ENCODE data around the gene CD160.
"Not testable (repeated sequence)": the region's sequence is repeated elsewhere in the genome, so short reads cannot be mapped to it uniquely, and the experiment has no call there.

CD160 gene, protein sequence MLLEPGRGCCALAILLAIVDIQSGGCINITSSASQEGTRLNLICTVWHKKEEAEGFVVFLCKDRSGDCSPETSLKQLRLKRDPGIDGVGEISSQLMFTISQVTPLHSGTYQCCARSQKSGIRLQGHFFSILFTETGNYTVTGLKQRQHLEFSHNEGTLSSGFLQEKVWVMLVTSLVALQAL

DNA sequence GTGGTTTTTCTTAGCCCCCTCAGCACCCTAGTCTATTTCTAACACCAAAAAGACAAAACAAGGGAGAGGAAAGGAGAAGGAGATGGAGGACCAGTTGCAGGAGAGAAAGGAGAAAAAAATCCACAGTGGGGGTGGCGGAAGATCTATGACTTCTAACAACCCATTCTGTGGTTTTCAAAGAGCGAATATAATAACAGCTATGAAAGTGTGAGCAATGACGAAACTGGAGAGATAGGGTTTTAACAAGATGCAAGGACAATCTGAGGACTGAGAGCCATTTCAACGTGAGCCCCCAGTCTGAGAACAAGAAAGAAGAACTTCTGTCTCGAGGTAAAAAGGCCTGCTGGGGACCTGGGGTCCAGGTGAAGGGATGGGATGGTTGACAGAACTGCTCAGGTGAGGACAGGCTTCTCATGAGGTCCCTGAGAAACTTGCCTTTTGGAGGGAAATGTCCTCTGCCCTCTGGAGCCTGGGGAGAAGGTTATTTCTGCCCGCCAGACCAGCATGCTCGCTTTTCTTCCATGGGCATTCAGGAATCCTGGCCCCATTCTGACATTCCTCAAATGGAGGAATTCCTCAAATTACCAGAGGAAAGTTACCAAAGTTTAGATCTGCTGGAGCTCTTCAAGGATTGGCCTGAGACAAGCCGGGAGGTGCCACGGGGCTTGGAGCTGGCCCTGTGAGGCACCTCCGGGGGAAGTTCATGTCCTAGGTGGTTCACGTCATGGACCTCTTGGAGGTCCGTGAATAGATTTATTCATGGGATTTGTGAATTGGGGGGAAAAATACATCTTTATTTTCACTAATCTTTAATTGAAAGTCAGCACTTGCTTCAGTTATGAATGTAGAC lies at the start of gene CD160:
TSS of gene CD160 (plus strand) at position 270 of the 850 bp plus-strand sequence. CDS start 8,829 bp downstream, outside the sequence.
- no peak within 1 kb of the TSS for H3K27ac ChIP-seq (ENCODE audit: low read length)

GRCh38 chr1:145670995-145671745 lies 48.1 kb upstream of the CD160 start:
- not testable (repeated sequence) for H3K36me3 ChIP-seq (ENCODE audit: control insufficient read depth in 2 of 2, insufficient read depth in 2 of 2, low read length in 2 of 2); H3K27me3 ChIP-seq (ENCODE audit: control insufficient read depth in 1 of 2, insufficient read depth in 2 of 2, low read length in 2 of 2)

More for the DNA sequence above, at the start of gene CD160:
- H3K9ac ChIP-seq (ENCODE audit: low read length in 2 of 2), result no peak within 1 kb of the TSS
- H3K36me3 ChIP-seq (ENCODE audit: control insufficient read depth in 2 of 2, insufficient read depth in 2 of 2, low read length in 2 of 2), result no peaks in the 10 kb centered on the region
- no peaks in the 10 kb centered on the region for H3K9me3 ChIP-seq (ENCODE audit: control insufficient read depth in 2 of 2, low read length in 2 of 2)
- peaks cover 13% of the 10 kb centered on the region for H3K4me1 ChIP-seq (ENCODE audit: control insufficient read depth, insufficient read depth, low read length)
- H3K27me3 ChIP-seq (ENCODE audit: control insufficient read depth in 1 of 2, insufficient read depth in 2 of 2, low read length in 2 of 2), result no peaks in the 10 kb centered on the region
- H3K4me3 ChIP-seq (ENCODE audit: low read length in 2 of 2), result no peak within 1 kb of the TSS

GRCh38 chr1:145673217-145673616 lies 46.1 kb upstream of the CD160 start:
- H3K27ac ChIP-seq (ENCODE audit: low read length); H3K36me3 ChIP-seq (ENCODE audit: control insufficient read depth in 2 of 2, insufficient read depth in 2 of 2, low read length in 2 of 2); H3K9ac ChIP-seq (ENCODE audit: low read length in 2 of 2); H3K27me3 ChIP-seq (ENCODE audit: control insufficient read depth in 1 of 2, insufficient read depth in 2 of 2, low read length in 2 of 2); H3K9me3 ChIP-seq (ENCODE audit: control insufficient read depth in 2 of 2, low read length in 2 of 2); H3K4me3 ChIP-seq (ENCODE audit: low read length in 2 of 2); H3K4me1 ChIP-seq (ENCODE audit: control insufficient read depth, insufficient read depth, low read length): not testable (repeated sequence)

More at GRCh38 chr1:145670995-145671745, 48.1 kb upstream of the CD160 start:
- H3K4me3 ChIP-seq (ENCODE audit: low read length in 2 of 2); H3K27ac ChIP-seq (ENCODE audit: low read length); H3K4me1 ChIP-seq (ENCODE audit: control insufficient read depth, insufficient read depth, low read length); H3K9me3 ChIP-seq (ENCODE audit: control insufficient read depth in 2 of 2, low read length in 2 of 2); H3K9ac ChIP-seq (ENCODE audit: low read length in 2 of 2): not testable (repeated sequence)

GRCh38 chr1:145684858-145685257 lies 34.4 kb upstream of the CD160 start:
- not testable (repeated sequence) for H3K9ac ChIP-seq (ENCODE audit: low read length in 2 of 2); H3K27ac ChIP-seq (ENCODE audit: low read length); H3K4me1 ChIP-seq (ENCODE audit: control insufficient read depth, insufficient read depth, low read length); H3K9me3 ChIP-seq (ENCODE audit: control insufficient read depth in 2 of 2, low read length in 2 of 2); H3K27me3 ChIP-seq (ENCODE audit: control insufficient read depth in 1 of 2, insufficient read depth in 2 of 2, low read length in 2 of 2); H3K36me3 ChIP-seq (ENCODE audit: control insufficient read depth in 2 of 2, insufficient read depth in 2 of 2, low read length in 2 of 2); H3K4me3 ChIP-seq (ENCODE audit: low read length in 2 of 2)

- not testable (repeated sequence) for H3K9me3 ChIP-seq (ENCODE audit: control insufficient read depth in 2 of 2, low read length in 2 of 2); H3K4me3 ChIP-seq (ENCODE audit: low read length in 2 of 2); H3K9ac ChIP-seq (ENCODE audit: low read length in 2 of 2); H3K4me1 ChIP-seq (ENCODE audit: control insufficient read depth, insufficient read depth, low read length); H3K36me3 ChIP-seq (ENCODE audit: control insufficient read depth in 2 of 2, insufficient read depth in 2 of 2, low read length in 2 of 2); H3K27me3 ChIP-seq (ENCODE audit: control insufficient read depth in 1 of 2, insufficient read depth in 2 of 2, low read length in 2 of 2); H3K27ac ChIP-seq (ENCODE audit: low read length)
Observed at GRCh38 chr1:145686078-145686477, 33.2 kb upstream of the CD160 start.

- Histone ChIP-seq H3K9ac (ENCODE audit: low read length in 2 of 2) (no peak overlapping the region), H3K27ac (ENCODE audit: low read length) (no peak overlapping the region), H3K9me3 (ENCODE audit: control insufficient read depth in 2 of 2, low read length in 2 of 2) (no peaks in the 10 kb centered on the region), H3K27me3 (ENCODE audit: control insufficient read depth in 1 of 2, insufficient read depth in 2 of 2, low read length in 2 of 2) (no peaks in the 10 kb centered on the region), H3K36me3 (ENCODE audit: control insufficient read depth in 2 of 2, insufficient read depth in 2 of 2, low read length in 2 of 2) (no peaks in the 10 kb centered on the region), H3K4me3 (ENCODE audit: low read length in 2 of 2) (no peak overlapping the region), H3K4me1 (ENCODE audit: control insufficient read depth, insufficient read depth, low read length) (no peaks in the 10 kb centered on the region)
Observed at GRCh38 chr1:145688328-145688727, 31.0 kb upstream of the CD160 start.

DNA sequence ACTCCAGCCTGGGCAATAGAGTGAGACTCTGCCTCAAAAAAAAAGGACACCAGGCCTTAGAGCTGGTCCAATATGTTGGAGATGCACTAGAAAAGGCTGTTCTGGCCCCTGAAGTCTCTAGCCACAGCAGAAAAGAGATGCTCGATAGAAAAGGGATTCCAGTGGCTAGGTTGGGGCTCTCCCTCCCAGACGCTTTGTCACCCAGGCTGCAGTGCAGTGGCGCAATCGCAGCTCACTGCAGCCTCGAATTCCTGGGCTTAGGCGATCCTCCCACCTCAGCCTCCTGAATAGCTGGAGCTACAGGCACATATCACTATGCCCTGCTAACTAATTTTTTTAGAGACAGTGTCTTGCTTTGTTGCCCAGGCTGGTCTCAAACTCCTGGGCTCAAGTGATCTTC lies 30.4 kb upstream of the CD160 start:
- H3K36me3 ChIP-seq (ENCODE audit: control insufficient read depth in 2 of 2, insufficient read depth in 2 of 2, low read length in 2 of 2), result no peaks in the 10 kb centered on the region
- H3K4me1 ChIP-seq (ENCODE audit: control insufficient read depth, insufficient read depth, low read length), result no peaks in the 10 kb centered on the region
- no peaks in the 10 kb centered on the region for H3K9me3 ChIP-seq (ENCODE audit: control insufficient read depth in 2 of 2, low read length in 2 of 2)
- H3K27me3 ChIP-seq (ENCODE audit: control insufficient read depth in 1 of 2, insufficient read depth in 2 of 2, low read length in 2 of 2), result no peaks in the 10 kb centered on the region
- no peak overlapping the region for H3K4me3 ChIP-seq (ENCODE audit: low read length in 2 of 2)
- H3K27ac ChIP-seq (ENCODE audit: low read length), result no peak overlapping the region
- H3K9ac ChIP-seq (ENCODE audit: low read length in 2 of 2), result no peak overlapping the region

DNA sequence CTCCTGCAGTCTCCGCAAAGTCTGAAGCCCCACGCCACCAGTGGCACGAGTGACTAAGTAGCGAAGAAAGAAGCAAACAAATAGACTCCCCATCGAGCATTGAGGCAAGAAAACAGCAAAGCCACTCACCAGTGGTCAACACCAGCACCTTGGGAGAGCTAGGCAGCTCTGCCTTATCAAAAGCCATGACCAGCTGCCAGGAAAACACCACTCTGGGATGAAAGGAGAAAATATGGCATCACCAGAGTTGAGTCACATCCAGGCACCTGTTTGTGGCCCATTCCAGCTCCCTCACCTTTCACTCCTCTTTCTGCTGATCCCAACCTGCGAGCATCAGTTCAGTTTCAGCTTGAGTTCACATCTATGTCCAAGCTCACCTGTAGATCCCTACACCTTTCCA lies 29.4 kb upstream of the CD160 start:
- H3K9ac ChIP-seq (ENCODE audit: low read length in 2 of 2), result no peak overlapping the region

GRCh38 chr1:145690587-145691558 lies 28.4 kb upstream of the CD160 start:
- no peaks in the 10 kb centered on the region for H3K27me3 ChIP-seq (ENCODE audit: control insufficient read depth in 1 of 2, insufficient read depth in 2 of 2, low read length in 2 of 2)
- no peak overlapping the region for H3K9ac ChIP-seq (ENCODE audit: low read length in 2 of 2)
- no peaks in the 10 kb centered on the region for H3K9me3 ChIP-seq (ENCODE audit: control insufficient read depth in 2 of 2, low read length in 2 of 2)
- no peaks in the 10 kb centered on the region for H3K4me1 ChIP-seq (ENCODE audit: control insufficient read depth, insufficient read depth, low read length)
- no peaks in the 10 kb centered on the region for H3K36me3 ChIP-seq (ENCODE audit: control insufficient read depth in 2 of 2, insufficient read depth in 2 of 2, low read length in 2 of 2)
- no peak overlapping the region for H3K4me3 ChIP-seq (ENCODE audit: low read length in 2 of 2)
- no peak overlapping the region for H3K27ac ChIP-seq (ENCODE audit: low read length)

More for the DNA sequence above, 29.4 kb upstream of the CD160 start:
- Histone ChIP-seq H3K27ac (ENCODE audit: low read length) (no peak overlapping the region), H3K4me1 (ENCODE audit: control insufficient read depth, insufficient read depth, low read length) (no peaks in the 10 kb centered on the region), H3K9me3 (ENCODE audit: control insufficient read depth in 2 of 2, low read length in 2 of 2) (no peaks in the 10 kb centered on the region), H3K27me3 (ENCODE audit: control insufficient read depth in 1 of 2, insufficient read depth in 2 of 2, low read length in 2 of 2) (no peaks in the 10 kb centered on the region), H3K4me3 (ENCODE audit: low read length in 2 of 2) (no peak overlapping the region), H3K36me3 (ENCODE audit: control insufficient read depth in 2 of 2, insufficient read depth in 2 of 2, low read length in 2 of 2) (no peaks in the 10 kb centered on the region)

DNA sequence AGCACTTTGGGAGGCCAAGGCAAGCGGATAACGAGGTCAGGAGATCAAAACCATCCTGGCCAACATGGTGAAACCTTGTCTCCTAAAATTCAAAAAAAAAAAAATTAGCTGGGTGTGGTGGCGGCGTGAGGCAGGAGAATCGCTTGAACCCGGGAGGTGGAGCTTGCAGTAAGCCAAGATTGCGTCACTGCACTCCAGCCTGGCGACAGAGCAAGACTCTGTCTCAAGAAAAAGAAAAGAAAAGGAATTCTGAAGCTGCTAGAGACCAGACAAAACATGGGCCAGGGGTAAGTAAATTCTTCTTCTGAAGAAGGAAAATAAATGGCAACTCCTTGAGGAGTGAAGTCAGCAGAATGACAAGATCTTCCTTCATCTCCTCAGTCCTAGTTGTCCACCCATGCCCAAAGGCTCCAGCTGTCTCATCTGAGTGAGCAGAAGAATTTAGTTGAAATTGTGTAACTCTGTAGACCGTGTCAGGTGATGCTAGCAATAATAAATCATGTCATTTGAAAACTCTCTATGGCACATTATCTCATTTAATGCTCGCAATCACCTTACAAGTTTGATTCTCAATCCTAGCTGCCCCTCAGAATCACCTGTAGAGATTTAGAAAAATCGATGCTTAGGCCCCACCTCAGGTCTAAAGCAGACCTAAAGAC lies 26.4 kb upstream of the CD160 start:
- H3K27me3 ChIP-seq (ENCODE audit: control insufficient read depth in 1 of 2, insufficient read depth in 2 of 2, low read length in 2 of 2), result no peaks in the 10 kb centered on the region
- no peak overlapping the region for H3K4me3 ChIP-seq (ENCODE audit: low read length in 2 of 2)
- H3K27ac ChIP-seq (ENCODE audit: low read length), result no peak overlapping the region
- H3K4me1 ChIP-seq (ENCODE audit: control insufficient read depth, insufficient read depth, low read length), result no peaks in the 10 kb centered on the region
- no peaks in the 10 kb centered on the region for H3K9me3 ChIP-seq (ENCODE audit: control insufficient read depth in 2 of 2, low read length in 2 of 2)
- H3K9ac ChIP-seq (ENCODE audit: low read length in 2 of 2), result no peak overlapping the region
- no peaks in the 10 kb centered on the region for H3K36me3 ChIP-seq (ENCODE audit: control insufficient read depth in 2 of 2, insufficient read depth in 2 of 2, low read length in 2 of 2)
